ENCODE results near the gene OR8K5.

- TF ChIP-seq SUZ12 (IDR thresholded peaks at IDR 0.05; ENCODE audit: extremely low read depth, insufficient read depth, insufficient read length), result no peak
- no peak for TF ChIP-seq ZNF274 (IDR thresholded peaks at IDR 0.05; ENCODE audit: low read depth, low read length)
Observed at GRCh38 chr11:56196705-56197104, 36.6 kb upstream of the OR8K5 start.
